ENCODE data around the gene ARMC2. TPM values are rescaled to one million over a fixed set of nuclear protein-coding genes. Genes with fewer than 3 reads are reported as not detected.

Gene ARMC2
- total RNA-seq, 6 experiments from 2014 or later: 1.8 to 3.6 (median 2.7) TPM

DNA sequence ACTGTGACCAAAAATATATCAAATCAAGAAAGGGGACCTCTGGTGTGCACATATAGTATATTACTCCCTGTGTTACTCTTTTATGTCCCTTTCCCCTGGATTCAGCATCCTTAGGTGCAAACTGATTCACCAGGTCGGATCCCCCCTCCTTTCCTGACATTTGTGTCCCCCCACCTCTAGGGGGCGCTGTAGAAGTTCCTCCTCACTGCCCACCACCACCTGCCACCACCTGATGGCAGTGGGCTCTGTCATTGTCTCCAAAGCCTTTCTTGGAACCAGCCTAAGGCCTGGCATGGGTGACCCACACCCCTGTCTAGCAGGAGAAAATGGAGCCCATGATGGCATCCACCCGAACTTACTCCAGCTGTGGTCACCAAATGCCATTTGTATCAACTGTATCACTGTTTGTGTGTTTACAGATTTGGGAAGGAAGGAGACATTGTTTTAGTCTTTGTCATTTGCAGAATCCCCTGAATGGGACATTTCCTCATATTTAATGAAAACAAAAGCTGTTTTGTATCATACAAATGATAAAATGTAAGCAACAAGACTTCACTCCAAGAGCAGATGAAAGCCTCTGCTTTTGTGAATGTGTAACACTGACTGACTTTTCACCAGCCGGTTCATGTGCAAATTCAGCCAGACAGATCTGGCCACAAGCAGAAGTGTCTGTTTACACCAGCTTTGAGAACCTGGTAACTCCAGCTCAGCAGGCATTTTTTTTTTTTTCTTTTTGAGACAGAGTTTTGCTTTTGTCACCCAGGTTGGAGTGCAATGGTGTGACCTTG lies 66.2 kb downstream of the ARMC2 start:
- no peak overlapping the region for H3K4me3 Mint-ChIP-seq
- H3K27me3 Mint-ChIP-seq (ENCODE audit: insufficient read depth): peaks cover 7% of the 10 kb centered on the region
- no peak for DNase-seq
- H3K9me3 Mint-ChIP-seq: no peaks in the 10 kb centered on the region
- H3K4me1 Mint-ChIP-seq (ENCODE audit: low read depth): no peaks in the 10 kb centered on the region
- no peaks in the 10 kb centered on the region for H3K36me3 Mint-ChIP-seq (ENCODE audit: low read depth)
- no peak overlapping the region for H3K27ac Mint-ChIP-seq
- TF ChIP-seq, protein P1, sequence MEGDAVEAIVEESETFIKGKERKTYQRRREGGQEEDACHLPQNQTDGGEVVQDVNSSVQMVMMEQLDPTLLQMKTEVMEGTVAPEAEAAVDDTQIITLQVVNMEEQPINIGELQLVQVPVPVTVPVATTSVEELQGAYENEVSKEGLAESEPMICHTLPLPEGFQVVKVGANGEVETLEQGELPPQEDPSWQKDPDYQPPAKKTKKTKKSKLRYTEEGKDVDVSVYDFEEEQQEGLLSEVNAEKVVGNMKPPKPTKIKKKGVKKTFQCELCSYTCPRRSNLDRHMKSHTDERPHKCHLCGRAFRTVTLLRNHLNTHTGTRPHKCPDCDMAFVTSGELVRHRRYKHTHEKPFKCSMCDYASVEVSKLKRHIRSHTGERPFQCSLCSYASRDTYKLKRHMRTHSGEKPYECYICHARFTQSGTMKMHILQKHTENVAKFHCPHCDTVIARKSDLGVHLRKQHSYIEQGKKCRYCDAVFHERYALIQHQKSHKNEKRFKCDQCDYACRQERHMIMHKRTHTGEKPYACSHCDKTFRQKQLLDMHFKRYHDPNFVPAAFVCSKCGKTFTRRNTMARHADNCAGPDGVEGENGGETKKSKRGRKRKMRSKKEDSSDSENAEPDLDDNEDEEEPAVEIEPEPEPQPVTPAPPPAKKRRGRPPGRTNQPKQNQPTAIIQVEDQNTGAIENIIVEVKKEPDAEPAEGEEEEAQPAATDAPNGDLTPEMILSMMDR (IDR thresholded peaks at IDR 0.05): peak; percentile 76

DNA sequence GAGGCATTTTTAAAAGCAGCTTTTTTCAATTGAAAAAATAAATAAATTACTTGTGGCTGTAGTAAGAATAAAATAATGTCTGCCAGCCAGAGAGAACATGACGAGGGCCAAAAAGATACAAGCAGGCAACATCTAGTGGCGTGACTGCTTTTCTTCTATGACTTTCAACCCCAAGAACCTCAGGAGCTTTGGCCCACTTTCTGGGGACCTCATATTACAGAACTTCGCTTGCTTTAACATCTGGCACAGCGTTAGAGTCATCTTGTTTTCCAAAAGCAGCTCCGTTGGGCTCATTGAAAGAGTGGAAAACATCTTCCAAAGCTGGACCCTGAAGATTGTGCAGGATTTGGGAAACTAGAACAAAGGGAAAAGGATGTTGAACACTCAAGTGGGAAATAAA lies 67.0 kb downstream of the ARMC2 start:
- DNase-seq: no peak
- no peaks in the 10 kb centered on the region for H3K36me3 Mint-ChIP-seq (ENCODE audit: low read depth)
- no peak overlapping the region for H3K4me3 Mint-ChIP-seq
- peaks cover 10% of the 10 kb centered on the region for H3K27me3 Mint-ChIP-seq (ENCODE audit: insufficient read depth)
- H3K4me1 Mint-ChIP-seq (ENCODE audit: low read depth): no peaks in the 10 kb centered on the region
- no peak overlapping the region for H3K27ac Mint-ChIP-seq
- TF ChIP-seq, protein P1 (IDR thresholded peaks at IDR 0.05): no peak
- H3K9me3 Mint-ChIP-seq: no peaks in the 10 kb centered on the region

DNA sequence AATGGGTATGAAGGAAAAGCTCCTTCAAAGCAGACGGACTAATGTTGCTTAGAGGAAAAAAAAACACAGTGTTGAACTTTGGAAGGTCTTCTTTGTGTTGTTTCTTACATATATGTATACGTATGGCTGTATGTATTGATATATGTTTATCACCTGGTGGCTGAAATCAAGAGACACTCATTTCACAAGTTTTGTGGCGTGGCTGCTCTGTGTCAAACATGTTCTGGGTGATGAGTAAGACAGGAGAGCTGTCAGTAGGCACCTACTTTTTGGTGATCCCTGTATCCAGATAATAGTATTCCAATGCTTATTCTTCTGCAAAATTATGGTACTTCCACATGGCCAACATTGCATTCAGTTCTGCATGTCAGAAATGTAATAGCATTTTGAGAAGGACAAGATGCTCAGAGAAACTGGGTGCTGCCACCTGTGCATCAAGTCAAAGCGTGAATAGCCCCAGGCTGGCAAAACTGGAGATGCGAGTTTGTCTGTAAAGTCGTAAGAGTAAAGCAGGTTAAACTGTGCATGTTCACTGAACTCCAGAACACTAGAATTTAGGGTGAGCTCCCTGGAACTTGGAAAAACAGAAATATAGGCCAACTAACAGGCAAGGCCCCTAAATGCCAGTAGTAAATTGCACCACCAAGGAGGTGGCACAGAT lies 67.9 kb downstream of the ARMC2 start:
- TF ChIP-seq, protein P1 (IDR thresholded peaks at IDR 0.05): no peak
- H3K36me3 Mint-ChIP-seq (ENCODE audit: low read depth): no peaks in the 10 kb centered on the region
- H3K9me3 Mint-ChIP-seq: no peaks in the 10 kb centered on the region
- no peak for DNase-seq
- H3K27ac Mint-ChIP-seq: no peak overlapping the region
- no peaks in the 10 kb centered on the region for H3K4me1 Mint-ChIP-seq (ENCODE audit: low read depth)
- H3K4me3 Mint-ChIP-seq: no peak overlapping the region
- peaks cover 12% of the 10 kb centered on the region for H3K27me3 Mint-ChIP-seq (ENCODE audit: insufficient read depth)

DNA sequence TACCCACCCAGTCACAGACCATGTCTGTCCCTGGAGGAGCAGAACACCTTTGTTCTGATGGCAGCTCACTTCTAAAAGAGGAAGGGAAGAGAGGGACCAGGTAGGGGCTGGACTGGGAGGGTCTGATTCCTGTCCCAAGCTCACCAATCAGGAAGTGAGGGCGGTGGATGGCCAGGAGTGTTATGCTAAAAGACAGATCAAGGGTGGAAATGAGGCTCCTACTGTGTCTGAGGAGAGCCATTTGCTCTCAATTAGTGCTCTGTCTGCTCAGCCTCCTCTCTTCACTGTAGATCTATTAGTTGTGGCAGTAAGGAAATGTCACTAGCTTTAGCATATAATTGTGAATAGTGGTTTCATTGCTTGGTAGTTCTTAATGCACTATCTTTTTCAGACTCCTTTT lies 72.5 kb downstream of the ARMC2 start:
- Mint-ChIP-seq H3K4me1 (ENCODE audit: low read depth) (peaks cover 5% of the 10 kb centered on the region; the same call in 1 of the 2 replicates), H3K4me3 (no peak overlapping the region), H3K27ac (no peak overlapping the region), H3K9me3 (no peaks in the 10 kb centered on the region), H3K36me3 (ENCODE audit: low read depth) (no peaks in the 10 kb centered on the region), H3K27me3 (ENCODE audit: insufficient read depth) (peaks cover 7% of the 10 kb centered on the region)
- TF ChIP-seq, protein P1 (IDR thresholded peaks at IDR 0.05): no peak
- no peak for DNase-seq

DNA sequence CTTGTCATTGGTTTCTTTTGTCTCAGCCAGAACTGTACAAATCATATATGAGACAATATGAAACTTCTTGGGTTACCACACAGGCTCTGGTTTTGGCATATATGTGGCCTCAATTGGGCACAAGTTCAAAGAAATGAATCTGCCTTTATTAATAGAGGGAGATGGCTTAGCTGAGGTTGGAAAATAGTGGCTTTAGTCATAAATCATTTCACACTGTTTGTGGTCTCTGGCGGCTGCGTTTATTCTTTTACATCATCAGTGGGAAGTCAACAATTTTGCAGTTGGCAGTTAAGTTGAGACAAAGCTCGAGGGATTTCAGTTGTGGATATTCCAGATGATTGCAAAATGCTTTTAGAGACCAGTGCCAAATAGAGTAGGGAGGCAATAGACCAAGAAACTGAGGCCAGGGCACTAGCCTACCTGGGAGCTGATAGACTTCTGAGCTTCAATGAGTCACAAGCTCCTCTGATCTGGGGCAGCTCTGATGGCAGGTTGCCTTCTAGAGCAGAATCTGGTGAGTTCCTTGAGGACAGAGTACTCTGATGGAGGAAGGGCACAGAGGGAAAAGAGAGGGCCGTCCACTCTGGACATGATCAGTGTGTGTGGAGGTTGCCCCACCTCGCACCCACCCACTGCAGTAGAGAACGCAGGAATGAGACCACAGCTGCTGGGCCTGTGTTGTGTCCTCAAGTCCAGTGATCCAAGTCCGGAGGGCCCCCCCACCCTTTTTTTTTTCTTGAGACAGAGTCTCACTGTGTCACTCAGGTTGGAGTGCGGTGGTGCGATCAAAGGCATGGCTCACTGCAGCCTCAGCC lies 73.5 kb downstream of the ARMC2 start:
- DNase-seq: peak; percentile 24
- Mint-ChIP-seq H3K36me3 (ENCODE audit: low read depth) (no peaks in the 10 kb centered on the region), H3K4me1 (ENCODE audit: low read depth) (peaks cover 5% of the 10 kb centered on the region; the same call in 1 of the 2 replicates), H3K9me3 (no peaks in the 10 kb centered on the region), H3K4me3 (no peak overlapping the region), H3K27me3 (ENCODE audit: insufficient read depth) (peaks cover 8% of the 10 kb centered on the region), H3K27ac (no peak overlapping the region)
- TF ChIP-seq, protein P1 (IDR thresholded peaks at IDR 0.05): no peak

Measured in HFFc6 (cell line).